HepG2 (cell line): ENCODE measurements around the gene RBM27. TPM values are rescaled to one million over a fixed set of nuclear protein-coding genes. Genes with fewer than 3 reads are reported as not detected.

Experiments
- ATAC-seq: fragments of 200-7000 bp; cut with Tn5 transposase; 3 replicates; pipeline ENCODE4 v1.9.1; 2020; ENCODE audit warnings: mild to moderate bottlenecking, moderate library complexity
- BruUV-seq: library from RNA; stranded (reverse); fragments of 400-500 nt; replicated peaks from 2 replicates; lab custom pipeline; 2021; lab: Mats Ljungman, UMichigan
- CTCF ChIA-PET: fragments of 300-600 bp; formaldehyde crosslinking; extraction: SDS; loops from one replicate; lab custom pipeline; 2021; ENCODE audit warnings: low total read pairs, inconsistent platforms, low intra/inter-chr PET ratio; lab: Yijun Ruan, JAX
- POLR2A ChIA-PET: fragments of 350-600 bp; sonication (Branson Sonifier 250); formaldehyde crosslinking; loops from one replicate; lab custom pipeline; 2020; ENCODE audit warnings: antibody characterized with exemption, inconsistent platforms; lab: Yijun Ruan, JAX
- DNase-seq: peaks from one replicate; pipeline ENCODE4 v3.0.0-alpha.2; 2015; ENCODE audit warnings: low spot score
- FAIRE-seq: peaks from 3 replicates; lab custom pipeline; 2011; peaks lifted over from hg19 to GRCh38; lab: Jason Lieb, UNC
- H2AFZ ChIP-seq: one replicate; pipeline ENCODE4 v1.6.1; 2011; ENCODE audit warnings: low read length, inconsistent platforms
- H3K27ac ChIP-seq: fragments of 300-600 bp; 3 replicates; pipeline ENCODE4 v1.8.0; 2011; ENCODE audit warnings: mixed run types, mild to moderate bottlenecking, mixed read lengths, low read length, inconsistent platforms; ENCODE audit not compliant: insufficient read depth; ENCODE audit errors: extremely low read length
- H3K27me3 ChIP-seq, 2 experiments: fragments of 200-600 bp in 1 of 2; 2 replicates in 1 of 2; 3 replicates in 1 of 2; pipeline versions ENCODE4 v1.6.0 to v1.8.0; 2011; ENCODE audit warnings: low read length in 2 of 2, mild to moderate bottlenecking in 2 of 2, moderate library complexity in 2 of 2, inconsistent platforms in 1 of 2; ENCODE audit not compliant: insufficient read depth in 2 of 2, control insufficient read depth in 1 of 2
- H3K36me3 ChIP-seq, 2 experiments: fragments of 200-600 bp in 1 of 2; replicated peaks in 1 of 2; 2 replicates in 1 of 2; 3 replicates in 1 of 2; pipeline versions ENCODE4 v1.5.1 to v1.8.0; 2011; ENCODE audit warnings: low read length in 2 of 2, inconsistent platforms in 1 of 2; ENCODE audit not compliant: insufficient read depth in 2 of 2, control insufficient read depth in 1 of 2
- H3K4me1 ChIP-seq: 2 replicates; pipeline ENCODE4 v1.5.1; 2012; ENCODE audit warnings: low read length, inconsistent platforms; ENCODE audit not compliant: insufficient read depth
- H3K4me2 ChIP-seq: 2 replicates; pipeline ENCODE4 v1.6.0; 2011; ENCODE audit warnings: low read depth, low read length, inconsistent platforms
- H3K4me3 ChIP-seq, 3 experiments: fragments of 200-600 bp in 1 of 3; sonication (generic), shearing (Covaris generic) in 1 of 3; replicated peaks in 1 of 3; 2 replicates each; pipeline ENCODE4 v1.5.1; 2011 to 2016; ENCODE audit warnings: low read length in 3 of 3, inconsistent platforms in 2 of 3, low read depth in 2 of 3, mild to moderate bottlenecking in 2 of 3, control low read depth in 1 of 3, mixed read lengths in 1 of 3; ENCODE audit not compliant: insufficient read depth in 1 of 3
- H3K79me2 ChIP-seq: one replicate; pipeline ENCODE4 v1.6.1; 2011; ENCODE audit warnings: low read length, inconsistent platforms; ENCODE audit not compliant: insufficient read depth
- H3K9ac ChIP-seq: 2 replicates; pipeline ENCODE4 v1.6.0; 2011; ENCODE audit warnings: mild to moderate bottlenecking, low read depth, low read length, inconsistent platforms; ENCODE audit not compliant: insufficient read depth
- H3K9me3 ChIP-seq: 2 replicates; pipeline ENCODE4 v1.5.1; 2012; ENCODE audit warnings: mild to moderate bottlenecking, low read length
- H4K20me1 ChIP-seq: 2 replicates; pipeline ENCODE4 v1.6.0; 2011; ENCODE audit warnings: inconsistent platforms, mild to moderate bottlenecking, low read length, moderate library complexity; ENCODE audit not compliant: insufficient read depth
- KDM2A ChIP-seq: sonication (generic); formaldehyde crosslinking; IDR thresholded peaks from 2 replicates; pipeline ENCODE4 v1.4.0; 2020; ENCODE audit warnings: low read depth, missing genetic modification reagents, borderline replicate concordance
- MAFF ChIP-seq: IDR thresholded peaks from 2 replicates; pipeline ENCODE4 v1.6.1; 2011; ENCODE audit warnings: low read depth, low read length, improper control_type of control experiment
- MAFG ChIP-seq: sonication (generic); formaldehyde crosslinking; IDR thresholded peaks from 2 replicates; pipeline ENCODE4 v1.5.1; 2020; ENCODE audit warnings: mild to moderate bottlenecking, missing genetic modification reagents
- MAFK ChIP-seq, 2 experiments: IDR thresholded peaks in 1 of 2; conservative IDR thresholded peaks in 1 of 2; 2 replicates each; pipeline ENCODE4 v1.6.1; 2011; ENCODE audit warnings: improper control_type of control experiment in 2 of 2, low read length in 2 of 2
- SRSF9 ChIP-seq: fragments of 200-400 bp; formaldehyde crosslinking; IDR thresholded peaks from 2 replicates; pipeline ENCODE4 v1.6.1; 2018; ENCODE audit warnings: borderline replicate concordance, mild to moderate bottlenecking, low read depth, low read length; ENCODE audit not compliant: insufficient read depth, poor library complexity, severe bottlenecking
- XBP1 ChIP-seq: sonication (generic); formaldehyde crosslinking; IDR thresholded peaks from 2 replicates; pipeline ENCODE4 v1.5.0; 2020; ENCODE audit warnings: missing genetic modification reagents
- ZBTB7A ChIP-seq: sonication (generic); formaldehyde crosslinking; IDR thresholded peaks from 2 replicates; pipeline ENCODE4 v1.8.0; 2022; ENCODE audit warnings: mild to moderate bottlenecking, missing genetic modification reagents
- ZNF772 ChIP-seq: sonication (generic); formaldehyde crosslinking; IDR thresholded peaks from 2 replicates; pipeline ENCODE4 v1.5.0; 2020; ENCODE audit warnings: mild to moderate bottlenecking, missing genetic modification reagents
- in situ Hi-C: cut with HindIII; loops from 2 replicates; pipeline ENCODE4 v1.10.0; 2017; ENCODE audit warnings: low pct_unique_long_range_greater_than_20kb; ENCODE audit not compliant: extremely low pct_ligation_motif_present
- intact Hi-C: fragments of 100-400 bp; cut with micrococcal nuclease; formaldehyde crosslinking; loops from one replicate; pipeline ENCODE4 v1.10.0; 2022; ENCODE audit not compliant: unreplicated experiment
- polyA plus RNA-seq, 8 experiments: library from polyadenylated mRNA; depleted of rRNA in 3 of 8; stranded (reverse) in 7 of 8; unstranded in 1 of 8; fragments of >200 nt; fragmentation: Illumina TruSeq in 4 of 8; extraction: Trizol in 4 of 8; gene quantifications; 2 replicates each; pipeline versions ENCODE4 v1.2.1 to v1.2.3, GENCODE V29; 2011 to 2016; ENCODE audit warnings: low read depth in 4 of 8, missing spikeins in 1 of 8, mixed read lengths in 1 of 8; ENCODE audit not compliant: insufficient read depth in 1 of 8
- total RNA-seq, 5 experiments: library from RNA; depleted of rRNA; stranded (reverse); fragments of >200 nt; fragmentation: Illumina TruSeq; extraction: Trizol; gene quantifications; 2 replicates each; pipeline ENCODE4 v1.2.3, GENCODE V29; 2016; ENCODE audit warnings: low read depth in 1 of 5
- TF ChIP-seq, protein P1 (sequence below): sonication (generic); formaldehyde crosslinking; IDR thresholded peaks from 2 replicates; pipeline ENCODE4 v1.4.0; 2020; ENCODE audit warnings: mild to moderate bottlenecking, missing genetic modification reagents
- TF ChIP-seq, protein P2 (sequence below): sonication (generic); formaldehyde crosslinking; IDR thresholded peaks from 2 replicates; pipeline ENCODE4 v1.5.0; 2020; ENCODE audit warnings: missing genetic modification reagents

RBM27 gene
- total and polyA plus RNA-seq, 2 of the 13 experiments (the other 11 are each of a cell fraction or from before 2014, with no cell fraction given), result 12.9 to 23.4 TPM

DNA sequence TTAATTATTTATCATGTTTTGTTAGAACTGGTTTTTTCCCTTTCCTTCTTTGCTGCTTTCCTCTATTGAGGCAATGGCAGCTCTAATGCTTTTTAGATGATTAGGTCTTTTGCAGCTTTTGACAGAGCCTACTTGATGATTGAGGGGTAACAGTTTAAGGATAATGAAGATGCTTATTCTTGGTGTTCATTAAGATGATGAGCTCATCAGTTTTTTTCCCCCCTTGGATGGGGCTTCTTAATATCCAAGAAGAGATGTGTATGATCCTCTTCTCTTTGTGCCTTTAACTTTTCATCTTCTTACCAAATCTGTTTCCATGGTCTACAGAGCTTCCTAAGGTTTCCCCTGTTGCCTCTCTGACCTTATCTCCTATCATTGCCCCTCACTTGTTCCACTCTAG, 15.8 kb downstream of the RBM27 start:
- BruUV-seq, result no TSS peak
- no peak for TF ChIP-seq SRSF9
- no peak for TF ChIP-seq ZBTB7A (CRISPR knock-in tag)
- TF ChIP-seq, protein P1, sequence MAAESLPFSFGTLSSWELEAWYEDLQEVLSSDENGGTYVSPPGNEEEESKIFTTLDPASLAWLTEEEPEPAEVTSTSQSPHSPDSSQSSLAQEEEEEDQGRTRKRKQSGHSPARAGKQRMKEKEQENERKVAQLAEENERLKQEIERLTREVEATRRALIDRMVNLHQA (CRISPR knock-in tag), result no peak
- peak; percentile 56 for TF ChIP-seq MAFF
- no peak for TF ChIP-seq XBP1 (CRISPR knock-in tag)
- TF ChIP-seq MAFK (conservative IDR thresholded peaks at IDR 0.05 in 1 of 2, IDR thresholded peaks at IDR 0.05 in 1 of 2; ENCODE audit: low read length in 2 of 2), result peak; percentile 47 to 74; a peak in 2 of 4 replicates
- TF ChIP-seq KDM2A (CRISPR knock-in tag), result no peak
- TF ChIP-seq, protein P2, sequence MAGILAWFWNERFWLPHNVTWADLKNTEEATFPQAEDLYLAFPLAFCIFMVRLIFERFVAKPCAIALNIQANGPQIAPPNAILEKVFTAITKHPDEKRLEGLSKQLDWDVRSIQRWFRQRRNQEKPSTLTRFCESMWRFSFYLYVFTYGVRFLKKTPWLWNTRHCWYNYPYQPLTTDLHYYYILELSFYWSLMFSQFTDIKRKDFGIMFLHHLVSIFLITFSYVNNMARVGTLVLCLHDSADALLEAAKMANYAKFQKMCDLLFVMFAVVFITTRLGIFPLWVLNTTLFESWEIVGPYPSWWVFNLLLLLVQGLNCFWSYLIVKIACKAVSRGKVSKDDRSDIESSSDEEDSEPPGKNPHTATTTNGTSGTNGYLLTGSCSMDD, result no peak
- no peak for TF ChIP-seq MAFG (CRISPR knock-in tag)
- no peak for TF ChIP-seq ZNF772 (CRISPR knock-in tag)

More for the DNA sequence above, 15.8 kb downstream of the RBM27 start:
- Histone ChIP-seq H3K4me3 (no peak overlapping the region), H4K20me1 (no peaks in the 10 kb centered on the region; the same call in 1 of the 2 replicates), H3K79me2 (peaks cover 55% of the 10 kb centered on the region), H3K9ac (no peak overlapping the region), H3K4me2 (no peak overlapping the region), H3K4me1 (peaks cover 17% of the 10 kb centered on the region), H3K27me3 (no peaks in the 10 kb centered on the region), H2AFZ (no peak overlapping the region), H3K36me3 (peaks cover 9 to 25% of the 10 kb centered on the region in 2 experiments; a peak in 3 of 5 replicates), H3K9me3 (no peaks in the 10 kb centered on the region), H3K27ac (no peak overlapping the region)
- FAIRE-seq, result no peak
- CTCF ChIA-PET, result no interaction called here
- DNase-seq, result no peak
- POLR2A ChIA-PET, result no interaction called here
- in situ Hi-C loops (no loop called here), intact Hi-C loops (no loop called here)
- ATAC-seq, result no peak
